HG02981 (cell line): ENCODE results near the gene RPA3.

ENCODE experiments used
- ATAC-seq: cut with Tn5 transposase; IDR thresholded peaks from one replicate; pipeline ENCODE4 v1.9.1; 2021; ENCODE audit warnings: mild to moderate bottlenecking, moderate library complexity; ENCODE audit not compliant: unreplicated experiment

The RPA3 gene

DNA sequence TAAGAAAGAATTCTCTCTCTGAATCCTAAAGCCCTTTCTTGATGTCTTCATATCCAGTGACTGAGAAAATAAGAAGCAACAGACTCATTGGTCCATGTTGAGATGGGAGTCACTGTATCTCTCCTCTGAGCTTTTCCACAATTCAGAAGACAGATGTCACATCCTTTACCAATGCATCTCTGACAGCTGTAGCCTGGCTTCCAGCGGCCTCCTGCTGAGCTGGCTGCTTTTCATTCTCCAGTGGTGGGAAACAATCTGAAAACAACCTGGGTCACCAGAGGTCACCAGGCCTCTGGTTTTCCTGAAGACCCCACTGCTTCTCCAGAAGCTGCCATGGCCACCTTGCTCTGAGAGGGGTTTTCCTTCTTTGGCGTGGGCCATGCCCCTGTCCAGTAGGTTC, 18.3 kb upstream of the RPA3 start:
- no peak for ATAC-seq

DNA sequence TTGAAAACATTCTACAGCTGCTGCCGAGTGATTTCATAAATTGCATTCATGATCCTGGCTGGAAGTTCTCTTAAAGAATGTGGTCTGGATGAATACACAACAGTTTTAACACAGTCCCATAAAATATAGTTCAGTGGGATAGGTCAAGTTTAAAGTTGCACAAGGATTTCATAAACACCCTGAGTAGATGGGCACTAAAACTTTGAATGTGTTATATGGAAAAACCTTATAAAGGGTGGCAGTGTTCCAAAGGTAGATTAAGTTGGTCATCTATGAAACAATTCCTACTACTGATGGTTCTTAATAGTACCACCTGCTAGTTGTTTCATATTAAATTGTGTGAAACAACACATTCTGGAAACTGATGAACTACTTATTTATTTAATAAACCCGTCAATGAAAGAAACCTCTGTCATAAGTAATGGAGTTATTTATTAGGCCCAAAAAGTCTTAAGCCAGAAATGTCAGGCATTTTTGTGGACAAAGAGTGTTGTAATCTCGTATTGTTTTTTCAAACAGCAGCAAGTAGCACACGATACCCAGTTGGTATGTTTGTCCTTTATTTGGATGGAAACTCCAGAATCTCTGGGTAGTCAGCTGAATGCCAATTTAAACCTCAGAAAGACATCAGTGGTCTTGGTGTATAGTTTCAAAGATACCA, 14.3 kb upstream of the RPA3 start:
- ATAC-seq = no peak

DNA sequence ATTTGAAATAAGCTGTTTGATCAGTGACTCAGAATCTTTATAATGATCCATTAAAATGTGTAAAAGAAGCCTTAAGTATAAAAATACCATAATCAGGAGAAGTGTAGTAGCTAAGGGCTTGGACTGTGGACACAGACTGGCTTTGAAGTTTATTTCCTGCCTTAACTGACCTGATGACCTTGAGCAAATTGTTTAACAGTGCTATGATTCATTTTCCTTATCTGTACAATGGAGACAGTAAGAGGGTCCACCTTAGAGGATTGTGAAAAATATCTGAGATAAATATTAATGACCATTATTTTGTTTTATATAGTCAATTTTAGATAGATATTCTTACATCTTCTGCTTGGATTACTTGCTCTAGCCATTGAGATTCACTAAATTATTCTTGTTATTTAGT, 13.3 kb upstream of the RPA3 start:
- no peak for ATAC-seq

DNA sequence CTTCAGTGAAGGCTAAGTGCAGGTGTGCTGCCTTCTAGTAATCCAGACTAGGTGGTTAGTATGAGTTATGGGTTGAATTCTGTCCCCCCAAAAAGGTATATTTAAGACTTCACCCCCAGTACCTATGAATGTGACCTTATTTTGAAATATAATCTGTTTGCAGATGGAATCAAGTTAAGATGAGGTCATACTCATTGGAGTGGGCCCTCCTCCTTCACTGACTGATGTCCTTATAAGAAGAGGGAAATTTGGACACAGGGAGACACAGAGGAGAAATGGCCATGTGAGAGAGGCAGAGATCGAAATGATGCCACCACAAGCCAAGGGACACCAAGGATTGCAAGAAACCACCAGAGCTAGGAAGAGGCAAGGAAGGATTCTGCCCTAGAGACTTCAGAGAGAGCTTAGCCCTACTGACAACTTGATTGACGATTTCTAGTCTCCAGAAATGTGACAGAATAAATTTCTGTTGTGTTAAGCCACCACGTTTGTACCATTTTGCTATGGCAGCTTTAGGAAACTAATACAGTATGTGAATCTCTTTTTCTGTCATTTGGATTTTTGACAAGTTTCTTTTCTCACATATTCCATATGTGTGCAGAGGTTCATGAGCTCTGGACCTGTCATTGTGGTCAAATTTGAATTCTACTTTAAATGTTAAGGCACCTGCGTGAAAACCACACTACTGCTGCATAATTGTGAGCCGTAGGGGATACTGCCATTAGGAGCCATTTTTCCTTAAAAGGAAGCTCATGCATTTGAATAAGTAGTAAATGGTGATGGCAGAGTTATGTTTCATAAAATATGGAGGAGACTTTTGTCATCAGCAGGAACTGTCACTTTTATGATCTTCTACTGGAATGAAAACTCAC, 2.6 kb upstream of the RPA3 start:
- ATAC-seq = no peak

DNA sequence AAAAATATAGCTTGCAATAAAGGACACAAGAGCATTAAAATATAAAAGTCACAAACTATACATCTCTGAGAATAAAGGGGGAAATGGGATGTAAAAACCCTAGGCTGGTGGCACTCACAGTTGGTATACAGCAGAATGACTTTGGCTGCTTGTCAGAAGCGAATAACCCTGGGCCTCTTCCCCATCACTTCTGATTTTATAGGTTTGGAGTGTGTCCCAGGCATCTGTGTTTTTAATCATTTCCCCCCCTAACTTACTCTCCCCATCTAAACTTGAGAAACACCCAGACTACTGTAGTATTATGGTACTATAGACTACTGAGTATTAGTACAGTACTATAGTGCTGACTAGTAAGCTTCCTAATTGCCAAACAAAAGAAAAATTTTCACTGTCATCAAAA, 1.8 kb upstream of the RPA3 start:
- no peak for ATAC-seq

DNA sequence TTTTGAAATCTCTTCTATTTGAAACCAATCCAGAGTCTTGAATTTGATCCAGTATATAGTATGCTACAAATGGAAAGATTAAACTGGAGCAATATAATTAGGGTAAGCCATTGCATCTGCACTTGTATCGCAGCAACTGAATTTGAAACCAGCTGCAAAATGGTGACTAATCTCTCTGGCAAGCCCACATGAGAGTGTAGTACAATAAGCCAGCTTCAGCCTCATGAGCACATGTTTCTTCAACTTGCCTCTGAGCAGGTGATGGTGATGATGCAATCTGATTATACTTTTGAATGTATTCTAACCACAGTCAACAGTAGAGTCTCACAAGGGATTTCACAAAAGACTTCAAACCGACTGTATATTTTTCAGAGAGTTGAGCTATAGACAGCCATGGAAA, 829 bp upstream of the RPA3 start:
- peak; percentile 97 for ATAC-seq

DNA sequence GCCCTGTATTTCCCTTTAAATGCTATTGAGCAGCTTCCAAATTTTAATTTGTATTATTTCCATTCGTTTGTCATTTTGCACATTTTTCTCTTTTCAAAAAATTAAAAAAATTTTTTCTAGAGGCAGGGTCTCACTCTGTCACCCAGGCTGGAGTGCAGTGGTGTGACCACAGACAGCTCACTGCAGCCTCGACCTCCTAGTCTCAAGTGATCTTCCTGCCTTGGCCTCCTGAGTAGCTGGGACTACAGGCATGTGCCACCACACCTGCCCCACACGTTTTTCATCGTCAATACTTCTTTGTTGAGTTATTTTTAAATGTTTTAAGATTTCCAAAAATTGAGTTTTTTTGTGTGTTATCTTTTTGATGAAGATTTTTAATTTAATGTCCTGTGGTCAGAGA, 4.7 kb downstream of the RPA3 start:
- ATAC-seq = no peak

DNA sequence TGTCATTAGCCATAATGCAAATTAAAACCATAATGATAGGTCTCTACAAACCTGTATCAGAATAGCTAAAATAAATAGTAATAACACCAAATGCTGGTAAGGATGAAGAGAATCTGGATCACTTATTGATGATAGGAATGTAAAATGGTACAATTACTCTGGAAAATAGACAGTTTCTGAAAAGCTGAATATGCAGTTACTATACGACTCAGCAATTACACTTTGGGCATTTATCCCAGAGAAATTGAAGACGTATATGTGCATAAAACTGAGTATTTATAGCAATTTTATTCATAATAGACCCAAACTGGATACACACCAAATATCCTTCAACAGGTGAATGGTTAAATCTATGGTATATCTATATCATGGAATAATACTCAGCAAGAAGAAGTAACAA, 7.9 kb downstream of the RPA3 start:
- ATAC-seq = no peak

DNA sequence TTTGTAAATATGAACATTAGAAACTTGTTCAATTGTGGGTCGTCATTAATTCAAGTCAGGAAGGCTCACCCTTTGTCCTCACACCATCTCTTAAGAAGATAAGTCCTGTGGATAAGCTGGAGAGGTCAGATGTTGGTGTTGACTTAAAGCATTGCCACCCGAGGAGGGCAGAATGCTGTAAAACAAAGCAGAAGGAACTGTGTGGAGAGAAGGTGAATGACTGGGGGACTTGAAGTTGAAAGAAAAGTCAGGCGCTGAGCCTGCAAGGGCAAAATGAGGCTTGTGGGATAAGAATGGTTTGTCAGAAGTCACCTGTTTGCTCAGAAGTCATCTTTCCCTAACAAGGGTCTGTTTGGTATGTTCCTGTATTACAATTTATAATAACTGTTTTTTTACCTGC, 9.1 kb downstream of the RPA3 start:
- no peak for ATAC-seq

DNA sequence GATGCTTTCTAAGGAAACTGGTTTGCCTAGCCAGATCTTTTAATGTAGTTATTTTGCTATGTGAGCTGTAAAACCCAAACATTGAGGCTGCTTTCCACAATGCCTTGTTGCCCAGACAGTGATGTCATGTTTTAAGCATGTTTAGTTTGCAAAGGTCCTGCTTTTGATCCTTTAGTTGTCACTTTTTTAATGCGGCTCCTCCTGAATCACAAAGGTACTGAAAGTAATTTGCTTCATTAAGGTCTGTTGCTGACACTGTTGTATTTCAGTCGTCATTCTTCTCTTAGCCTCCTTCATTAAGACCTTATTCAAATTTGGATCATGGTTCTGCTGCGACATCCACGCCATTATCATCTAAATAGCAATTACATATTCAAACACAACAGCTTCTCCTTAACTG, 10.6 kb downstream of the RPA3 start:
- ATAC-seq = no peak

DNA sequence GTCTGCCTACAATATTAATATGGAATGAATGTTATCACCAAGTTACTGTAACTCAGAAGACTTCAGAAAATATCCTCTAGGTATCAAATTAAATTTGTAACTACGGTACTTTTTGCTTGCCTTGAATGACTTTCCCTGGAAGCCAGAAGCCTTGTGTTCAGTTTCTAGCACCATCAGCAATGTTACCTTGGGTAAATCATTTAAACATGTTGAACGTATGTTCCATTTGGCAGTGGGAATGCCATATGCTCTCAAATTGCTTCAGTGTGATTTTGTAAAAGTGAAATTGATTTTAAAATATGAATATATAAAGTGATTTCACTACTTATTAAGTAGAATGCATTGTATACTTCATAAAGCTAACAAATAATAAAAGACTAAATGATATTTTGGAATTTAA, 11.2 kb downstream of the RPA3 start:
- no peak for ATAC-seq

DNA sequence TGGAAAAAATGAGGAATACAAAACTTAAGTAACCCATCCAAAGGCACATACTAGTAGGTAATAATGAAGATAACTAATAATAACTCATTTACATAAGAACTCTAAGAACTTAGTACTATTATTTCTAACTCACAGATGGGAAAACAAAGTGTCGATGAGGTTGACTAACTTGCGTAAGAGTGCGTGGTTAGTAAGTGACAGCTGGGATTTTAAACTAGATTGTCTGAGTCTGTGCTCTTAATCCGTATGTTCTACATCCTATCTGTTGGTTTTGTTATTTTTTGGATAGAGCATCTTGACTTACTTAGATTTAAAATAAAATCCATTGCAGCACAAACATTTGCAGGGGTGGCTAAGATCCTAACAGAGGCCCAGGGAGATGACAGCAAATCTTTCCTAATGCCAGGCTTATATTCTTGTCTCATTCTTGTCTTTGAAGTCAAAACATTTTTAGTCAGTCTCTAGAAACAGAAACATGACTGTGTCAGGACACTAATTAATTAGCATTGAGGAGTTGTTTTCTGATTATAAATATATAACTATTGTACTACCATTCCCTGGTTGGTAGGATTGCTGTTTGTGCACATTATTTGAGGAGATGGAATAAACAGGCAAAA, 11.7 kb downstream of the RPA3 start:
- peak; percentile 30 for ATAC-seq

DNA sequence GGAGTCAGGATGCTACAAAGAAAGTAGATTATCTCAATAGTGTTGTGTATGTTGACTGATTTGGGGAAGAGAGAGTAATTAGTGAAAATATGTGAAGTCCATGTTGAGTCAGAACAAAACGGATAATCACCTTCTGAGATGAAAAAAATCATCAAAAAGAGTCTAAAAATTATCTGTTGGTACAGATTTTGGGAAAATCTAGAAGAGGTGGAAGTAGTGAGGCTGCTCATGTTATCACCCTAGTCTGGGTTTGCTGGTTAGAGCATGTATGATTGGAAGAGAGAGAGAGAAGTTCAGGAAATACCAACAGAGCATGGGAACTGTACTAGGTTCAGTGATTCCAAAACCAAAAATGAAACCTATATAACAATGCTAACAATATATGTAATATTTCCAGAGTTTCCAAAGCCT, 12.3 kb downstream of the RPA3 start:
- ATAC-seq = peak; percentile 52

DNA sequence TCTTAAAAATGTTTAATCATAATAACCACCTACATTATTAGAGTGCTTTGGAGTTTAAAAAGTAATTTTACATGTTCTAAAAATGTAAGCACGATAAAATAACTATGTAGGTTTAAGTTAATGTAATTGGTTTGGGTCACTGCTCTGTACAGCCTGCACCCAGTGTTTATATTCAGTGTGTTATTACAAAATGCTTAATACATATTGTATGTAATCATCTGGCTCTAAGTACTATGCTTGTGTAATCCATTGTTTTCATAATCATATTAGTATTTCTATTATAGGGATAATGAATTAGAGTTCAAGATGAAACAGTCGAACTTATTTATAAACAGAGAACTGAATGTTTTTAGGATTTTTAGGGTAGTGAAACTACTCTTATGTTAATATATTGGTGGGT, 13.1 kb downstream of the RPA3 start:
- no peak for ATAC-seq

DNA sequence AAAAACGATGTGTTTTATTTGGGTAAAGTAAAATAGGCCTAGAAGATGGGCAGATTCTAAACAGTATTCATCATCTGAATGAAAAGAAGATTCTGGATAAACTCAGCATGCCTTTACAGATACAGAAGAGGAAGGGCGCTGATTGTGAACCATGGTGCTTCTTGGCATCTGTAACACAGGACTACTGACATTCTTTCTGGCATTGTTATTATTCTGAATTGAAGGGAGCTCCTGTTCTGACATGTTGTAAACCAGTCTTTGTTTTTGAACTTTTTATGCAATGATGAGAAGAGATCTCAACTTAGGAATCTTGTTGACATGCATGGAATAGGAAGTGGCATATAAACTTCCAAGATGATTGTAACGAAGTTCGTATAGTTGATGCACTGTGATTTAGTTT, 13.5 kb downstream of the RPA3 start:
- ATAC-seq = no peak

DNA sequence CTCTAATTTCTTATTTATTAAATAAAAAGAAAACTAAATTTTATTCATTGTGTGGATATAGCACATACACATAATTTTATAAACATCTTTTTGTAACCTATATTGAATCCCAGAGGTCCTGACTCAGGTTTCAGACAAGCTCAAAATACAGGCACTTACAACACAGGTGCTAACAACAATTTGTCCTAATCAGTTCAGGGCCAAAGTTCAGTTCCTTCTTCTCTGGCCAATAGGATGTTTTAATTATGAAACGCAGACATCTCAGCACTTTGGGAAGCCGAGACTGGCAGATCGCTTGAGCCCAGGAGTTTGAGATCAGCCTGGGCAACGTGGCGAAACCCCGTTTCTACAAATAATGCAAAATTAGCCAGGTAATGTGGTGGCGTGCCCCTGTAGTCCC, 15.0 kb downstream of the RPA3 start:
- no peak for ATAC-seq

DNA sequence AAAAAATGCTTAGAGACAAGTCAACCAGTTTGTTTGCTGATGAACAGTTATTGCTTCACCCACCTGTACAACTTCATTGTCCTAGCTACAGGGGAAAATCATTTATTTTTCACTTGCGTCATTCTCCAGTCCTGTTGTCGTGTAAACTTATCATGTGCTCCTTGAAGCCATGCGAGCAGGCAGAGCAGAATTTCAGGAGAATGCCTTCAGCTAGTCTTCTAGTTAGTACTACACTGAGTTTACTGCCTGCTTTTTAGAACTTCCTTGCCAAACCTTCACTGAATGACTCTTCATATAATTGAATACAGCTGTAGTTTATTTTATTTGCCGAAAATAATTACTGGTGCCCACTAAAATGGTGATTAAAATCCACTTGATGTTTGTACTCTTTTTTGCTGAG, 15.6 kb downstream of the RPA3 start:
- no peak for ATAC-seq

DNA sequence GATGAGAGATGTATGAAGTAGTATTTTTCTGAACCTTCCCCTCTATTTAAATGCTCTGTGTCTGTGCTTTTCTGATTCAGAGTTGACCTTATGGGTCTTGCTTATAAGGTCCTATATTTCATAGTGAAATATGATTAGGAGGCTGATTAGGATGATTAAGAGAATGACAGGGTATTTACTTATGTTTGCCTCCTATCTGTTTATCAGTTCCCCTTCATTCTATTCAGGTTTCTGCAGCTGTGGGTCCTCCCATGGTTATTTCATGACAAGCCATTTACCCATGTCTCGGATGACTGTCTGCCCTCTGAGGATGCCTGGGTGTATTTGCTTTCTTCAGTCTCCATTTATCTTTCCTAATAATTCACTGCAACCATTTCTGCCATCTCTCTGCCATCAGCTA, 16.9 kb downstream of the RPA3 start:
- ATAC-seq = no peak

DNA sequence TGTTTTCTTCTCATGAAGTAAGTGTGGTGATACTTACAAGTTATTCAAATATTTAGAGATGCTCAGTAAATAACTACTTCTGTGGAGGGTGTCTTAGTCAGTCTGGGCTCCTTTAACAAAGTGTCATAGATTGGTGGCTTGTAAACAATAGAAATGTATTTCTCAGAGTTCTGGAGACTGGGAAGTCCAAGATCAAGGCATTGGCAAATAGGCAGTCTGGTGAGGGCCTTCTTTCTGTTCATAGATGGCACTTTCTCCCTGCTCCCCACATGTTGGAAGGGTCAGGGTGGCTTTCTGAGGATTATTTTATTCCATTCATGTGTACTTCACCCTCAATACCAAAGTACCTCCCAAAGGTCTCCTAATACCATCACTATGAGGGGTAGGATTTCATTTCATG, 18.4 kb downstream of the RPA3 start:
- no peak for ATAC-seq

DNA sequence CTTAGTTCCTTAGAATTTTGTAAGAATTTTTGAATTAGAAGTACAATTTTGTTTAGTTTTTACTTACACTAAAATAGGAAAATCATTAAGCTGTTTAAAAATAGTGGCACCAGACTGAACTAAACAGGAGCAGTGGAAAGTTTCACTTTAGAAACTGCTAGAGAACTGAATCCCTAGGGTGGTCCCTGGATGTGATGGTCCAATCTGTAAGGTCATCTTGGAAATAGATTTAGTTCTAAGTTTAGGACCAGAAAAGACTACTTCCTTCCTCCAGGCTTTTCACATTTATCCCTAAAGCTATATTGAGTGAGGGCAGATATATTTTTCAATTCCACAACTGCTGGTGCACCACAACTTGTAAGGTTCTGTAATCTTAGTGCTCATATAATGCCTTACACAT, 19.0 kb downstream of the RPA3 start:
- no peak for ATAC-seq

DNA sequence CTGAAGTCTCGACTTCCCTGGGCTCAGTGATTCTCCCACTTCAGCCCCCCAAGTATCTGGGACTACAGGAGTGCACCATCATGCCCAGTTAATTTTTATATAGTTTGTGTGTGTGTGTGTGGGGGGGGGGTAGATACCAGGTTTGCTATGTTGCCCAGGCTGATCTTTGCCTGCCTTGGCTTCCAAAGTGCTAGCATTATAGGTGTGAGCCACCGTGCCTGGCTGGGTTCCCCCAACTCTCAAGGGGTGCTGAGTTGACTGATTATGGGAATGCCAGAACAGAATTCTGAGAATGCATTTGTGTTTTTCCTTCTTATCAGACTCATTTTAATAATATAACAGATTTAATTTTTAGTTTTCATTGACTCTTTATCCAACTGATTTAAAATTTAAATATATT, 19.5 kb downstream of the RPA3 start:
- ATAC-seq = no peak

DNA sequence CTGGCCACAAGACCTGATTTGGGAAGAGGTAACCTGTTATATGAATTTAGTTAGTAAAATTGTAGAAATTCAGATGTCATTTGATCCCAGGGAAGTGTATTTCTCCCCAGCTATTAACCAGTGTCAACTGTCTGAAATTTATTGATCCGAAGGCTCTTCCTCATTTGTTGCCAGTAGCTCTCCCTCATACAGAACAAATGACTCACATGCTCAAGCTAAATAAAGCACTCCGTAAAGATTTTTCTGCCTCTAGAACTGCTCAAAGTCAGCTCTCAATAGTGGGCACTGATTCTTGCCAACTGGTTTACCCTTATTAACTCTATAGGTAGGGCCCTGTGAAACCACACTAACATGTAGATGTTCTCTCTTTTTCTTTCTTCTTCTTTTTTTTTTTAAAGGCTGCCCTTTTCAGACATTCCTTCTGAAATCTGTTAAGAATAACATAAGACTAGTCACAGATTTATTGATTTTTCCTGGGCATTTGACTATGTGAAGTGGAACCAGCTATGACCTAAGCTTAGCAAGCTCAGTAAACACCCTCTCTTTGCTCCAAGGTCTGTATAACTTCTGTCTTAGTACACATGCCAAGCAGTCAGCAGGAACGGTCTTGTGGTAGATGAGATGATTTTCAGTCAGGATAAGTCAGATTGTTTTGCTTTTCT, 21.8 kb downstream of the RPA3 start:
- ATAC-seq = no peak
